NCI-H460 (cell line): Measurements from ENCODE around the gene ACAA2. TPM values are rescaled to one million over a fixed set of nuclear protein-coding genes. Genes with fewer than 3 reads are reported as not detected.
A peak's percentile ranks its signal among the peaks of the same experiment; 100 is the strongest.

Experiments used
- DNase-seq: peaks from one replicate; pipeline ENCODE4 v3.0.0-alpha.2; 2016; ENCODE audit warnings: low read depth; ENCODE audit errors: extremely low read depth
- total RNA-seq: library from RNA; depleted of rRNA; stranded (reverse); fragments of >200 nt; shearing (Covaris generic); gene quantifications from 2 replicates; pipeline ENCODE4 v1.2.3, GENCODE V29; 2014

ACAA2 gene
- total RNA-seq, 1 experiment from 2014 or later = 84.5 TPM

GRCh38 chr18:49769047-49769728 is 44.1 kb downstream of the ACAA2 start:
- DNase-seq = no peak

GRCh38 chr18:49768051-49768391 is 45.3 kb downstream of the ACAA2 start:
- DNase-seq = peak; percentile 37

- DNase-seq = no peak
Measured at GRCh38 chr18:49767111-49768050, 46.0 kb downstream of the ACAA2 start.

- no peak for DNase-seq
Measured at GRCh38 chr18:49766646-49767045, 46.7 kb downstream of the ACAA2 start.

GRCh38 chr18:49764032-49764431 is 49.3 kb downstream of the ACAA2 start:
- no peak for DNase-seq

GRCh38 chr18:49763590-49763989 is 49.7 kb downstream of the ACAA2 start:
- no peak for DNase-seq

GRCh38 chr18:49762191-49763077 is 50.9 kb downstream of the ACAA2 start:
- DNase-seq = no peak

GRCh38 chr18:49761771-49762170 is 51.6 kb downstream of the ACAA2 start:
- DNase-seq = no peak

GRCh38 chr18:49758263-49758610 is 55.1 kb downstream of the ACAA2 start:
- DNase-seq = no peak

- DNase-seq = no peak
Measured at GRCh38 chr18:49757513-49758262, 55.6 kb downstream of the ACAA2 start.

- DNase-seq = no peak
Measured at GRCh38 chr18:49756671-49757362, 56.5 kb downstream of the ACAA2 start.

- no peak for DNase-seq
Measured at GRCh38 chr18:49756135-49756534, 57.2 kb downstream of the ACAA2 start.

- no peak for DNase-seq
Measured at GRCh38 chr18:49755489-49755888, 57.8 kb downstream of the ACAA2 start.

- DNase-seq = no peak
Measured at GRCh38 chr18:49754866-49755265, 58.5 kb downstream of the ACAA2 start.

GRCh38 chr18:49753643-49754042 is 59.7 kb downstream of the ACAA2 start:
- no peak for DNase-seq

- DNase-seq = no peak
Measured at GRCh38 chr18:49752095-49752457, 61.3 kb downstream of the ACAA2 start.

- DNase-seq = no peak
Measured at GRCh38 chr18:49751427-49752094, 61.8 kb downstream of the ACAA2 start.

GRCh38 chr18:49749563-49749962 is 63.8 kb downstream of the ACAA2 start:
- no peak for DNase-seq

- no peak for DNase-seq
Measured at GRCh38 chr18:49747876-49748275, 65.5 kb downstream of the ACAA2 start.
